Upper lobe of left lung (tissue), 4 donors: ENCODE data around the gene BRD7.

Source experiments
- CTCF ChIP-seq, 6 experiments: fragments of 450-650 bp in 4 of 6; fragments of 200-600 bp in 2 of 6; sonication (generic) in 2 of 6; IDR thresholded peaks; one replicate each; pipeline ENCODE4 v1.5.1; 2016 to 2019; ENCODE audit warnings: antibody characterized with exemption in 6 of 6
- POLR2A ChIP-seq, 4 donors: fragments of 450-650 bp; IDR thresholded peaks; one replicate each; pipeline ENCODE4 v1.5.1; 2016 to 2017; ENCODE audit warnings: antibody characterized with exemption in 4 of 4, mild to moderate bottlenecking in 2 of 4

- TF ChIP-seq CTCF (IDR thresholded peaks at IDR 0.05) = no peak
- TF ChIP-seq POLR2A (IDR thresholded peaks at IDR 0.05) = no peak
These were observed 36.2 kb downstream of the BRD7 start for GRCh38 chr16:50332599-50332998.
